CD4-positive, alpha-beta T cell treated with Interleukin-15 for 4 hours (primary cell): ENCODE measurements around the gene MAD1L1.
"Not testable (repeated sequence)": the region's sequence is repeated elsewhere in the genome, so short reads cannot be mapped to it uniquely, and the experiment has no call there.

Experiments
- DNase-seq: peaks from one replicate; pipeline ENCODE4 v3.0.0-alpha.2; 2020; ENCODE audit warnings: low spot score

MAD1L1 gene

GRCh38 chr7:1864161-1864940 lies 368.4 kb downstream of the MAD1L1 start:
- DNase-seq: no peak

- no peak for DNase-seq
Observed at GRCh38 chr7:1863091-1863900, 369.4 kb downstream of the MAD1L1 start.

GRCh38 chr7:1862560-1862959 lies 370.2 kb downstream of the MAD1L1 start:
- no peak for DNase-seq

GRCh38 chr7:1861799-1862458 lies 370.8 kb downstream of the MAD1L1 start:
- DNase-seq: no peak

- not testable (repeated sequence) for DNase-seq
Observed at GRCh38 chr7:1860881-1861798, 371.6 kb downstream of the MAD1L1 start.

GRCh38 chr7:1859266-1860035 lies 373.3 kb downstream of the MAD1L1 start:
- no peak for DNase-seq

- DNase-seq: no peak
Observed at GRCh38 chr7:1858435-1859265, 374.1 kb downstream of the MAD1L1 start.

- no peak for DNase-seq
Observed at GRCh38 chr7:1857487-1858421, 375.0 kb downstream of the MAD1L1 start.

- DNase-seq: no peak
Observed at GRCh38 chr7:1856888-1857441, 375.8 kb downstream of the MAD1L1 start.

- DNase-seq: no peak
Observed at GRCh38 chr7:1856161-1856887, 376.4 kb downstream of the MAD1L1 start.

- DNase-seq: no peak
Observed at GRCh38 chr7:1855725-1856160, 377.0 kb downstream of the MAD1L1 start.

GRCh38 chr7:1854866-1855724 lies 377.6 kb downstream of the MAD1L1 start:
- DNase-seq: no peak

- no peak for DNase-seq
Observed at GRCh38 chr7:1853986-1854865, 378.5 kb downstream of the MAD1L1 start.

GRCh38 chr7:1853431-1853985 lies 379.2 kb downstream of the MAD1L1 start:
- no peak for DNase-seq
